GM18873 (cell line): ENCODE measurements around the gene MACROD1.

Experiments
- ATAC-seq: cut with Tn5 transposase; IDR thresholded peaks from one replicate; pipeline ENCODE4 v1.9.1; 2021; ENCODE audit warnings: mild to moderate bottlenecking, moderate library complexity, moderate number of reproducible peaks; ENCODE audit not compliant: unreplicated experiment, low FRiP score

The MACROD1 gene

GRCh38 chr11:64096835-64097234 lies 69.1 kb downstream of the MACROD1 start:
- ATAC-seq: no peak

- ATAC-seq: no peak
Measured at GRCh38 chr11:64095949-64096348, 70.0 kb downstream of the MACROD1 start.

- no peak for ATAC-seq
Measured at GRCh38 chr11:64095273-64095817, 70.6 kb downstream of the MACROD1 start.

- ATAC-seq: no peak
Measured at GRCh38 chr11:64094463-64095260, 71.3 kb downstream of the MACROD1 start.

- no peak for ATAC-seq
Measured at GRCh38 chr11:64093233-64094039, 72.5 kb downstream of the MACROD1 start.

- ATAC-seq: no peak
Measured at GRCh38 chr11:64092761-64093136, 73.2 kb downstream of the MACROD1 start.

GRCh38 chr11:64092111-64092760 lies 73.7 kb downstream of the MACROD1 start:
- no peak for ATAC-seq

GRCh38 chr11:64090806-64091516 lies 75.0 kb downstream of the MACROD1 start:
- no peak for ATAC-seq

GRCh38 chr11:64089915-64090805 lies 75.8 kb downstream of the MACROD1 start:
- ATAC-seq: no peak

GRCh38 chr11:64089493-64089892 lies 76.4 kb downstream of the MACROD1 start:
- no peak for ATAC-seq

GRCh38 chr11:64089027-64089360 lies 76.9 kb downstream of the MACROD1 start:
- ATAC-seq: no peak

GRCh38 chr11:64088162-64089026 lies 77.5 kb downstream of the MACROD1 start:
- ATAC-seq: no peak

- no peak for ATAC-seq
Measured at GRCh38 chr11:64086258-64087123, 79.4 kb downstream of the MACROD1 start.

- no peak for ATAC-seq
Measured at GRCh38 chr11:64085906-64086257, 80.0 kb downstream of the MACROD1 start.

- no peak for ATAC-seq
Measured at GRCh38 chr11:64084951-64085710, 80.8 kb downstream of the MACROD1 start.

GRCh38 chr11:64084146-64084950 lies 81.6 kb downstream of the MACROD1 start:
- ATAC-seq: no peak
